Right lobe of liver (tissue), 6 donors: ENCODE data around the gene UBQLN3. TPM values are rescaled to one million over a fixed set of nuclear protein-coding genes. Genes with fewer than 3 reads are reported as not detected.

ENCODE experiments used
- ATAC-seq, 4 donors: fragments of 200-7000 bp; cut with Tn5 transposase; one replicate each; pipeline ENCODE4 v1.9.1; 2020; ENCODE audit warnings: mild to moderate bottlenecking in 4 of 4, moderate library complexity in 4 of 4
- DNase-seq, 3 donors: peaks; one replicate each; pipeline ENCODE4 v3.0.0-alpha.2; 2020
- H3K27ac ChIP-seq, 3 donors: fragments of 200-600 bp; one replicate each; pipeline ENCODE4 v1.8.0; 2022
- H3K27me3 ChIP-seq, 2 donors: fragments of 200-600 bp; one replicate each; pipeline ENCODE4 v1.8.0; 2022
- H3K36me3 ChIP-seq, 4 donors: fragments of 200-600 bp; sonication (generic) in 1 of 4; one replicate each; pipeline versions ENCODE4 v1.5.1 to v1.8.0; 2017 to 2022; ENCODE audit warnings: control low read depth in 1 of 4
- H3K4me1 ChIP-seq, 4 donors: fragments of 200-600 bp; sonication (generic) in 1 of 4; one replicate each; pipeline versions ENCODE4 v1.5.1 to v1.8.0; 2017 to 2022; ENCODE audit warnings: control low read depth in 1 of 4
- H3K4me3 ChIP-seq, 3 donors: fragments of 200-600 bp; one replicate each; pipeline ENCODE4 v1.8.0; 2022
- H3K9me3 ChIP-seq, 4 donors: fragments of 200-600 bp; sonication (generic) in 1 of 4; one replicate each; pipeline versions ENCODE4 v1.5.1 to v1.8.0; 2017 to 2022; ENCODE audit warnings: control low read depth in 1 of 4
- POLR2A ChIP-seq: fragments of 450-650 bp; IDR thresholded peaks from one replicate; pipeline ENCODE4 v1.6.1; 2017; ENCODE audit warnings: antibody characterized with exemption, mild to moderate bottlenecking
- WGBS: methylation state at CpG from one replicate; pipeline ENCODE4 v1.1.6; 2018; ENCODE audit warnings: low coverage, low lambda C conversion rate; ENCODE audit not compliant: insufficient coverage; ENCODE audit errors: missing lambda C conversion rate; 5-methylcytosine and 5-hydroxymethylcytosine counted together
- intact Hi-C, 2 donors: fragments of 100-400 bp; cut with DNase I; formaldehyde crosslinking; loops; one replicate each; pipeline versions ENCODE4 v1.11.2 to v1.14.1; 2022
- total RNA-seq, 6 experiments: library from RNA; depleted of rRNA in 2 of 6; stranded (reverse); fragments of >200 nt in 2 of 6; fragmentation: NEBNext Ultra II Directional in 3 of 6; extraction: Animal tissue kit (Norgen Biotek cat#: 25700) in 3 of 6; gene quantifications; one replicate each; pipeline versions ENCODE4 v1.1.0 to v1.2.4, GENCODE V29; 2016 to 2023
- TF ChIP-seq, protein P1 (sequence below), 4 donors: fragments of 200-600 bp in 3 of 4; fragments of 450-650 bp in 1 of 4; IDR thresholded peaks; one replicate each; pipeline versions ENCODE4 v1.5.1 to v1.8.0; 2016 to 2022; ENCODE audit warnings: antibody characterized with exemption in 4 of 4, mild to moderate bottlenecking in 2 of 4
- donor health status: DM: no; HTN: yes; CAD: no.
- donor health status: DM: no; HTN: no; CAD: no.
- donor health status: DM: no; HTN: no; CAD: no.
- donor health status: DM: no; HTN: yes; CAD: no.
- donor health status: DM: no; HTN: yes; CAD: no.

UBQLN3 gene
- total RNA-seq, 6 experiments from 2014 or later: 0.12 TPM; not detected in 5

DNA sequence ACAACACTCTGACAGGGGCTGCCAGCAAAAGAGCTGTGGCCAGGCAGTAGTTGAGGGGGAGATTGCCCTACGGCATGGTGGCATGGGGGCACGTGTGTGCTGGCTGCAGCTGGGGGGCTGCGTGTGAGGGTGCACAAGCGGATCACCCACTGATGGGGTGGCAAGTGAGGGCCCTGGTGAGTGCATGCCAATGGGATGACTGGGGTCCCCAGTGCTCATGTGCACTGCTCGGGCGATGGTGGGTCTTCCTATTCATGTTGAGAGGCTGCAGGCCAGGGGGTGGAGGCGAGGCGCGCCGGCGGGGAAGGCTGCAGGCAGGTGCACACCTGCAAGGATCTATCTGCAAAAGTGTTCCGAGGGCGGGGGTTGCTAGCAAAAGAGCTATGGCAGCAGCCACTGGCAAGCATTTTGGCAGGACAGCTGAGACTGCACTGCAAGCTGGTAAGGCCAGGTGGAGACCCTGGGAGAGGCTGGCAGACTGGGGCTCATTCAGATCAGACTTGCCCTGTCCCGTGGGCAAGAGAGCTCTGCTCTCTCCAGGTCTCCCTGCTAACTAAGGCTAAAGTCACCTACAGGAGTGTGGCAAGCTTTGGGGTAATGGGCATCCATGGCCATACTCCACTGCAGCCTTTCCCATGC lies 48.7 kb downstream of the UBQLN3 start:
- Histone ChIP-seq H3K4me3 (no peak overlapping the region), H3K4me1 (no peaks in the 10 kb centered on the region), H3K27me3 (no peaks in the 10 kb centered on the region), H3K27ac (no peak overlapping the region), H3K36me3 (no peaks in the 10 kb centered on the region), H3K9me3 (no peaks in the 10 kb centered on the region)
- 90% methylated on average over 2 of the region's 14 CpGs for WGBS
- intact Hi-C loops: no loop called here
- no peak for DNase-seq
- TF ChIP-seq POLR2A: no peak
- TF ChIP-seq, protein P1, sequence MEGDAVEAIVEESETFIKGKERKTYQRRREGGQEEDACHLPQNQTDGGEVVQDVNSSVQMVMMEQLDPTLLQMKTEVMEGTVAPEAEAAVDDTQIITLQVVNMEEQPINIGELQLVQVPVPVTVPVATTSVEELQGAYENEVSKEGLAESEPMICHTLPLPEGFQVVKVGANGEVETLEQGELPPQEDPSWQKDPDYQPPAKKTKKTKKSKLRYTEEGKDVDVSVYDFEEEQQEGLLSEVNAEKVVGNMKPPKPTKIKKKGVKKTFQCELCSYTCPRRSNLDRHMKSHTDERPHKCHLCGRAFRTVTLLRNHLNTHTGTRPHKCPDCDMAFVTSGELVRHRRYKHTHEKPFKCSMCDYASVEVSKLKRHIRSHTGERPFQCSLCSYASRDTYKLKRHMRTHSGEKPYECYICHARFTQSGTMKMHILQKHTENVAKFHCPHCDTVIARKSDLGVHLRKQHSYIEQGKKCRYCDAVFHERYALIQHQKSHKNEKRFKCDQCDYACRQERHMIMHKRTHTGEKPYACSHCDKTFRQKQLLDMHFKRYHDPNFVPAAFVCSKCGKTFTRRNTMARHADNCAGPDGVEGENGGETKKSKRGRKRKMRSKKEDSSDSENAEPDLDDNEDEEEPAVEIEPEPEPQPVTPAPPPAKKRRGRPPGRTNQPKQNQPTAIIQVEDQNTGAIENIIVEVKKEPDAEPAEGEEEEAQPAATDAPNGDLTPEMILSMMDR (IDR thresholded peaks at IDR 0.05): no peak
- ATAC-seq: no peak

Other genes with a start within 250 kb of the UBQLN3 start
- gene HBE1, start 240.0 kb downstream of the UBQLN3 start, total RNA-seq: not detected
- gene OR51B4, start 208.0 kb downstream of the UBQLN3 start, total RNA-seq: not detected
- not detected for gene OR51B2, start 185.7 kb downstream of the UBQLN3 start, total RNA-seq
- gene OR51B5, start 166.4 kb downstream of the UBQLN3 start, total RNA-seq: under 1 TPM in 3 of 6 experiments, not detected in 3; 0.17 to 0.42 (median 0.28) TPM
- gene OR51B6, start 158.4 kb downstream of the UBQLN3 start, total RNA-seq: not detected
- not detected for gene OR51M1, start 126.1 kb downstream of the UBQLN3 start, total RNA-seq
- not detected for gene OR51Q1, start 87.8 kb downstream of the UBQLN3 start, total RNA-seq
- not detected for gene OR51I1, start 68.4 kb downstream of the UBQLN3 start, total RNA-seq
- gene OR51I2, start 60.6 kb downstream of the UBQLN3 start, total RNA-seq: not detected
- gene OR52D1, start 21.3 kb downstream of the UBQLN3 start, total RNA-seq: not detected
- under 1 TPM in 4 of 6 experiments, not detected in 2; 0.11 to 0.32 (median 0.21) TPM for gene UBQLNL, start 6.7 kb upstream of the UBQLN3 start, total RNA-seq
- gene OR52H1, start 38.6 kb upstream of the UBQLN3 start, total RNA-seq: under 1 TPM in 1 of 6 experiments, not detected in 5; 0.49 TPM
- gene OR52B6, start 70.9 kb upstream of the UBQLN3 start, total RNA-seq: not detected
- gene TRIM6, start 86.7 kb upstream of the UBQLN3 start, total RNA-seq: 1 to 10 TPM in 1 of 6 experiments, under 1 TPM in 5; 0.29 to 2.0 (median 0.65) TPM
- gene TRIM34, start 115.0 kb upstream of the UBQLN3 start, total RNA-seq: 1 to 10 TPM in 5 of 6 experiments, under 1 TPM in 1; 0.93 to 3.3 (median 2.3) TPM
- gene TRIM5, start 175.1 kb upstream of the UBQLN3 start, total RNA-seq: 10 to 100 TPM; 15.3 to 19.2 (median 18.2) TPM
- gene TRIM22, start 179.8 kb upstream of the UBQLN3 start, total RNA-seq: 10 to 100 TPM; 10.0 to 29.1 (median 13.8) TPM
- under 1 TPM in 1 of 6 experiments, not detected in 5; 0.12 TPM for gene OR56B1, start 226.5 kb upstream of the UBQLN3 start, total RNA-seq
- gene OR52N4, start 244.3 kb upstream of the UBQLN3 start, total RNA-seq: not detected